ENCODE data around the gene CNRIP1.

Gene CNRIP1

GRCh38 chr2:68293755-68294154, 26.0 kb downstream of the CNRIP1 start:
- Mint-ChIP-seq H3K4me3 (no peak overlapping the region), H3K36me3 (ENCODE audit: low read depth) (no peaks in the 10 kb centered on the region), H3K9me3 (no peaks in the 10 kb centered on the region), H3K4me1 (ENCODE audit: low read depth) (peaks cover 20% of the 10 kb centered on the region), H3K27ac (no peak overlapping the region), H3K27me3 (no peaks in the 10 kb centered on the region)
- intact Hi-C loops (cut with micrococcal nuclease) = loop anchor here (2.0 to 10.0 kb wide), 2 partner anchors 61 to 171 kb away; no protein-coding TSS in a partner anchor

GRCh38 chr2:68293024-68293423, 26.7 kb downstream of the CNRIP1 start:
- H3K4me1 Mint-ChIP-seq (ENCODE audit: low read depth) = peaks cover 27% of the 10 kb centered on the region
- no peaks in the 10 kb centered on the region for H3K9me3 Mint-ChIP-seq
- H3K36me3 Mint-ChIP-seq (ENCODE audit: low read depth) = no peaks in the 10 kb centered on the region
- no peak overlapping the region for H3K4me3 Mint-ChIP-seq
- intact Hi-C loops (cut with micrococcal nuclease) = loop anchor here (2.0 to 10.0 kb wide), 2 partner anchors 62 to 170 kb away; no protein-coding TSS in a partner anchor
- no peak overlapping the region for H3K27ac Mint-ChIP-seq
- no peaks in the 10 kb centered on the region for H3K27me3 Mint-ChIP-seq

GRCh38 chr2:68292108-68292710, 27.5 kb downstream of the CNRIP1 start:
- Mint-ChIP-seq H3K9me3 (no peaks in the 10 kb centered on the region), H3K4me3 (no peak overlapping the region), H3K36me3 (ENCODE audit: low read depth) (no peaks in the 10 kb centered on the region), H3K27ac (no peak overlapping the region), H3K27me3 (no peaks in the 10 kb centered on the region), H3K4me1 (ENCODE audit: low read depth) (peaks cover 35% of the 10 kb centered on the region)
- intact Hi-C loops (cut with micrococcal nuclease) = loop anchor here (2.0 to 10.0 kb wide), 2 partner anchors 63 to 169 kb away; no protein-coding TSS in a partner anchor

GRCh38 chr2:68291314-68291713, 28.4 kb downstream of the CNRIP1 start:
- H3K4me3 Mint-ChIP-seq = no peak overlapping the region

GRCh38 chr2:68290901-68291300, 28.8 kb downstream of the CNRIP1 start:
- Mint-ChIP-seq H3K36me3 (ENCODE audit: low read depth) (no peaks in the 10 kb centered on the region), H3K4me3 (no peak overlapping the region), H3K4me1 (ENCODE audit: low read depth) (peaks cover 41% of the 10 kb centered on the region), H3K27ac (peak overlapping the region; percentile 65), H3K27me3 (no peaks in the 10 kb centered on the region), H3K9me3 (no peaks in the 10 kb centered on the region)
- intact Hi-C loops (cut with micrococcal nuclease) = loop anchor here (10.0 kb wide), 1 partner anchor 64 kb away; no protein-coding TSS in a partner anchor

More at GRCh38 chr2:68291314-68291713, 28.4 kb downstream of the CNRIP1 start:
- intact Hi-C loops (cut with micrococcal nuclease) = loop anchor here (10.0 kb wide), 1 partner anchor 63 kb away; no protein-coding TSS in a partner anchor
- Mint-ChIP-seq H3K4me1 (ENCODE audit: low read depth) (peaks cover 41% of the 10 kb centered on the region), H3K27me3 (no peaks in the 10 kb centered on the region), H3K27ac (peak overlapping the region; percentile 65), H3K9me3 (no peaks in the 10 kb centered on the region), H3K36me3 (ENCODE audit: low read depth) (no peaks in the 10 kb centered on the region)

- peaks cover 41% of the 10 kb centered on the region for H3K4me1 Mint-ChIP-seq (ENCODE audit: low read depth)
- H3K9me3 Mint-ChIP-seq = no peaks in the 10 kb centered on the region
- peak overlapping the region; percentile 94 for H3K27ac Mint-ChIP-seq
- H3K36me3 Mint-ChIP-seq (ENCODE audit: low read depth) = no peaks in the 10 kb centered on the region
- intact Hi-C loops (cut with micrococcal nuclease) = loop anchor here (5.0 to 10.0 kb wide), 3 partner anchors 36 to 157 kb away; partner anchors contain the start of gene PPP3R1
- H3K27me3 Mint-ChIP-seq = no peaks in the 10 kb centered on the region
- H3K4me3 Mint-ChIP-seq = peak overlapping the region; percentile 49
These were observed 31.9 kb downstream of the CNRIP1 start for GRCh38 chr2:68287580-68288441.

- H3K4me3 Mint-ChIP-seq = no peak overlapping the region
- H3K27me3 Mint-ChIP-seq = no peaks in the 10 kb centered on the region
- no peaks in the 10 kb centered on the region for H3K36me3 Mint-ChIP-seq (ENCODE audit: low read depth)
- H3K27ac Mint-ChIP-seq = peak overlapping the region; percentile 11
- no peaks in the 10 kb centered on the region for H3K9me3 Mint-ChIP-seq
- intact Hi-C loops (cut with micrococcal nuclease) = loop anchor here (5.0 to 10.0 kb wide), 3 partner anchors 33 to 160 kb away; partner anchors contain the start of gene PPP3R1
- H3K4me1 Mint-ChIP-seq (ENCODE audit: low read depth) = peaks cover 27% of the 10 kb centered on the region
These were observed 34.9 kb downstream of the CNRIP1 start for GRCh38 chr2:68284896-68285295.

- Mint-ChIP-seq H3K36me3 (ENCODE audit: low read depth) (no peaks in the 10 kb centered on the region), H3K9me3 (no peaks in the 10 kb centered on the region), H3K27ac (peak overlapping the region; percentile 11), H3K4me3 (no peak overlapping the region), H3K4me1 (ENCODE audit: low read depth) (peaks cover 23% of the 10 kb centered on the region), H3K27me3 (no peaks in the 10 kb centered on the region)
- intact Hi-C loops (cut with micrococcal nuclease) = loop anchor here (2.0 to 10.0 kb wide), 2 partner anchors 161 kb away; no protein-coding TSS in a partner anchor
These were observed 36.3 kb downstream of the CNRIP1 start for GRCh38 chr2:68283419-68283812.

GRCh38 chr2:68282811-68283418, 36.8 kb downstream of the CNRIP1 start:
- H3K27me3 Mint-ChIP-seq = no peaks in the 10 kb centered on the region
- H3K4me1 Mint-ChIP-seq (ENCODE audit: low read depth) = peaks cover 18% of the 10 kb centered on the region
- no peak overlapping the region for H3K4me3 Mint-ChIP-seq
- H3K9me3 Mint-ChIP-seq = no peaks in the 10 kb centered on the region
- intact Hi-C loops (cut with micrococcal nuclease) = loop anchor here (2.0 to 10.0 kb wide), 2 partner anchors 160 to 162 kb away; no protein-coding TSS in a partner anchor
- H3K36me3 Mint-ChIP-seq (ENCODE audit: low read depth) = no peaks in the 10 kb centered on the region
- peak overlapping the region; percentile 11 for H3K27ac Mint-ChIP-seq

- Mint-ChIP-seq H3K4me1 (ENCODE audit: low read depth) (peaks cover 6% of the 10 kb centered on the region), H3K9me3 (no peaks in the 10 kb centered on the region), H3K27me3 (no peaks in the 10 kb centered on the region), H3K4me3 (no peak overlapping the region), H3K36me3 (ENCODE audit: low read depth) (no peaks in the 10 kb centered on the region), H3K27ac (no peak overlapping the region)
- intact Hi-C loops (cut with micrococcal nuclease) = loop anchor here (10.0 kb wide), 1 partner anchor 164 kb away; no protein-coding TSS in a partner anchor
These were observed 39.0 kb downstream of the CNRIP1 start for GRCh38 chr2:68280796-68281195.

GRCh38 chr2:68280348-68280747, 39.4 kb downstream of the CNRIP1 start:
- Mint-ChIP-seq H3K36me3 (ENCODE audit: low read depth) (no peaks in the 10 kb centered on the region), H3K27ac (no peak overlapping the region), H3K4me3 (no peak overlapping the region), H3K27me3 (no peaks in the 10 kb centered on the region), H3K4me1 (ENCODE audit: low read depth) (peaks cover 6% of the 10 kb centered on the region), H3K9me3 (no peaks in the 10 kb centered on the region)
- intact Hi-C loops (cut with micrococcal nuclease) = loop anchor here (10.0 kb wide), 1 partner anchor 164 kb away; no protein-coding TSS in a partner anchor

GRCh38 chr2:68279691-68280090, 40.1 kb downstream of the CNRIP1 start:
- Mint-ChIP-seq H3K4me3 (no peak overlapping the region), H3K27me3 (no peaks in the 10 kb centered on the region)

GRCh38 chr2:68278169-68278568, 41.6 kb downstream of the CNRIP1 start:
- Mint-ChIP-seq H3K4me3 (no peak overlapping the region), H3K4me1 (ENCODE audit: low read depth) (no peaks in the 10 kb centered on the region), H3K9me3 (no peaks in the 10 kb centered on the region), H3K27me3 (no peaks in the 10 kb centered on the region), H3K36me3 (ENCODE audit: low read depth) (no peaks in the 10 kb centered on the region), H3K27ac (no peak overlapping the region)
- intact Hi-C loops (cut with micrococcal nuclease) = no loop called here

More at GRCh38 chr2:68279691-68280090, 40.1 kb downstream of the CNRIP1 start:
- no peaks in the 10 kb centered on the region for H3K9me3 Mint-ChIP-seq
- intact Hi-C loops (cut with micrococcal nuclease) = loop anchor here (10.0 kb wide), 1 partner anchor 165 kb away; no protein-coding TSS in a partner anchor
- H3K36me3 Mint-ChIP-seq (ENCODE audit: low read depth) = no peaks in the 10 kb centered on the region
- H3K27ac Mint-ChIP-seq = no peak overlapping the region
- peaks cover 6% of the 10 kb centered on the region for H3K4me1 Mint-ChIP-seq (ENCODE audit: low read depth)

All from dendritic cell treated with granulocyte-macrophage colony-stimulating factor and Interleukin-4, amounts not matched to agents 40 ng/mL and 50 ng/mL, for 4 days (primary cell).